ENCODE measurements around the gene RPS6KC1.

RPS6KC1 gene

GRCh38 chr1:213057264-213058059 is 6.4 kb downstream of the RPS6KC1 start:
- no peak overlapping the region for H3K27ac ChIP-seq
- no peak for TF ChIP-seq CTCF (conservative IDR thresholded peaks at IDR 0.05)

DNA sequence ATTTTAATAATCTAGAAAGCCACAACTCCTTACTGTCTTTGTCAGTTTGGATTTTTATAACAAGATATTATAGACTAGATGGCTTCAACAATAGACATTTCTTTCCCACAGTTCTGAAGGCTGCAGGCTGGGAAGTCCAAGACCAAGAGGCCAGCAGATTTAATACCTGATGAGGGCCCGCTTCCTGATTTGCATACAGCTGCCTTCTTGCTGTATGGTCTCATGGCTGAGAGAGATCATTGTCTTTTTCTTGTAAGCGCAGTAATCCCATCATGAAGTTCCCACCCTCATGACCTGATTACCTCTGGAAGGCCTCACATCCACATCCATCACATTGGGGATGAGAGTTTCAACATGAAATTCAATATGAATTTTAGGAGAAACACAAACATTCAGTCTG is 9.8 kb downstream of the RPS6KC1 start:
- TF ChIP-seq CTCF (conservative IDR thresholded peaks at IDR 0.05), result no peak
- H3K27ac ChIP-seq, result no peak overlapping the region

DNA sequence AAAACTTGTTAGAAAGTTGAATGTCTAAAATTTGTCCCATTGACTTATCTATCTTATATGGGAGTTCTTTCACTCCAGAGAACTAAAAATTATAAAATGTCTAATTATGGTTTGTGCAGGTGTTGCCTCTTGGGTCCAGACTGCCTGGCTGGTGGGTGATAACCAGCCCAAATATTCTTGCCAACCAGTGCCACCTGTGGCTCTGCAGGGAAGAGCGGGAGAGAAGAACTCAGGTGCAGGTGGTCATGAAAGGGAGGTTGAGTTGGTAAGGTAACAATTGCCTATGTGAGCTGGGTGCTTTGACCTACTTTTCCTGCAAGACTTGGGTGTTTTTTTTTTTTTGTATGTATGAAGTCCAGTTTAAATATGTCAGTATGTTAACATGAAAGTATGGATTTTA is 10.2 kb downstream of the RPS6KC1 start:
- TF ChIP-seq CTCF (conservative IDR thresholded peaks at IDR 0.05), result no peak
- H3K27ac ChIP-seq, result no peak overlapping the region

DNA sequence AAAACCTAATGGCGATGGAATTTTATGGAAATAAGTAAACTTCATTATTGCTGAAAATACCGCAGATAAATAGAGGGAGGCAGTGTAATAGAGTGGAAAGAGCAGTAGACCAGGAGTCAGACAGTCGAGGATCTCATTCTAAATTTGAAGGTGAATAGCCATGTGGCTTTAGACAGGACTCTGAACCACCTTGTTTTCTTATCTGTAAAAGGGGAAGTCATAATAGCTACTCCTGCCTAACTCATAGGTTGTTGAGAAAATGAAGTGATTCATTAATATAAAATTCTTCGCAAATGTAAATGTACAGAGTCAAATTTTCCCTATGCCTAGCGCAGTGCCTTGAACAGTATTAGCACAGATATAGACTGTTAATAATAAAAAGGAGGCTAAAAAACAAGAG is 14.8 kb downstream of the RPS6KC1 start:
- H3K27ac ChIP-seq, result no peak overlapping the region
- no peak for TF ChIP-seq CTCF (conservative IDR thresholded peaks at IDR 0.05)

GRCh38 chr1:213066363-213066762 is 15.3 kb downstream of the RPS6KC1 start:
- no peak for TF ChIP-seq CTCF (conservative IDR thresholded peaks at IDR 0.05)
- no peak overlapping the region for H3K27ac ChIP-seq

DNA sequence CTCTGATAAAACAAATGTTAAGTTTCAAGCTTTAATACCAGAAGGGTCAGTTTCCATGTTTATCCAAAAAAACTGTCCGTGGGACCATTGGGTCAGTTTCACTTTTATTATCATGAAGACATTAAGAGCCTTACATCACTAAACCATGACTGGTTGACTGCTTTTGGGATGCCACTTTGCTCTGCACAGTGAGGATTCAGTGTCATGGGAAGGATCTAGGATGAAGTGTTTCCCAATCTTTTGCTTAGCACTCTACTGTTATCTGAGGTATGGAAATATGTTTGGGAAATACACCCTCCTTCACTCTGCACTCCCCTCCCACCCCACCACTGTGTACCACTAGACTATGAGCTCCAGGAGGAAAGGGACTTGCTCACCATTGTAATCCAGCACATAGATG is 16.3 kb downstream of the RPS6KC1 start:
- no peak overlapping the region for H3K27ac ChIP-seq
- no peak for TF ChIP-seq CTCF (conservative IDR thresholded peaks at IDR 0.05)

- TF ChIP-seq CTCF (conservative IDR thresholded peaks at IDR 0.05), result peak; percentile 45; the same call in 1 of the 2 replicates
Measured at GRCh38 chr1:213070406-213070805, 19.4 kb downstream of the RPS6KC1 start.

More at GRCh38 chr1:213070406-213070805, 19.4 kb downstream of the RPS6KC1 start:
- 0 out of 2 replicates have a peak overlapping the region, but pooled peaks have one; percentile 7 for H3K27ac ChIP-seq
